HG02884 (cell line): ENCODE data around the gene VEZT.
"Not testable (repeated sequence)": the region's sequence is repeated elsewhere in the genome, so short reads cannot be mapped to it uniquely, and the experiment has no call there.

Source experiments
- ATAC-seq: cut with Tn5 transposase; IDR thresholded peaks from one replicate; pipeline ENCODE4 v1.9.1; 2021; ENCODE audit warnings: mild to moderate bottlenecking, moderate library complexity; ENCODE audit not compliant: unreplicated experiment

Gene VEZT

GRCh38 chr12:95318071-95318545 lies 100.5 kb downstream of the VEZT start:
- ATAC-seq, result no peak

DNA sequence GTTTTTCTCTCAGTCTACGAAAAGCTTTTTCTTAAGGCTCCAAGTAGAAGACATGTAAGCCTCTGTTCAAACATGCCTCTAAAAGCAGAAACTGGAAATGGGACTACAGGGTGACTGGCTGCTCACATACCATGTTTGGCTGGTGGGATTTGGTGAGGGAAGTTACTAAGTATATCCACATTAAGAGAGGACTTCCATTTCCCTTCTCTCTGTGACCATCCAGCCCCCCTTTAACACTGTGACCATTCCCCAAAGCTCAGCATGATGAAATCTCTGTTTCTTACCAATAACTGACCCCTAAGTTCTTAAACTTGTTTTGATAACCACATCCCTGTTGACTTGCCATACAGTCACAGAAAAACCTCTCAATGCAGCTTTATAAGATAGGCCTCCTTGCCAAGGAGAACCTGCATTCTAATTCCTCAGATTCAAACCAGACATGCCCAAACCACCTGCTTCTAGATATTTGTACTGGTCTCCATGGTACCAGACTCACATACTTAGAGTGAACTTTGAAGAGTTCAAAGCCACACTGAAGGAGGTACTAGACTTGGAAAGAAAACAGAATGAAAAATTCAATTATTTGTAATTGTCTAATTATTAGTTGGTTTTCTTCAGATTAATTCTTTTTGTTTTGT lies 102.2 kb downstream of the VEZT start:
- ATAC-seq, result no peak

DNA sequence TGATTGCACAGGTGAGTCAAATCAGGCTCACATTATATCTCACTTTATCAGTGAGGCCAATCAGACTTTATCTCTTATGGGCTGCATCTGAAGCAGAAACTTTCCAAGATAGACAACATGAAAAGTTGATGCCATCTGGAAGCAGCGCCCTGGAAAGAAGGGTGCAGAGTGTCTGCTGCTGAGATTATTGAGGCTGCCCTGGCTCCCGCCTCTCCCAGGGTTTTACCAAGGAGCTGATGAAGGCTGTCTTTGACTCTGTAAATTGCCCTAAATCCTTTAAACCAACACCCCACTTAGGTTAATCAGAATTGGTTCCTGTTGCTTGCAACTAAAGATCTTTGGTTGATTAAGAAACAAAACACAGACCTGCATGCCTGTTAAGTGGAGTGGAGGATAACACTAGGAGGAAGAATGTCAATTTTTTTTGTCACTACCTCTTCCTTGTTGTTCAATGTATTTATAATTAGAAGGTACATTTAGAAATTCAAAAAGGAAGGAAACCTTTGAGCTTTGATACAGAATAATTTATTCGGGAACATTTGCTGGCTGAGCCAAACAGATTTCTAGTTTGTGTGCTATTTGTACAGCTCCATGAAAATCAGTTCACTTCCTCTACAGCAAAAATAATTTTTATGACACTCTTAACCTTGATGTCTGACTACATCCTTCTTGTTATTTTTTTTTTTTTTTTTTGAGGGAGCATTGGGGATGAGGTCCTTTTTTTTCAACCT lies 104.1 kb downstream of the VEZT start:
- no peak for ATAC-seq

GRCh38 chr12:95322326-95322725 lies 104.7 kb downstream of the VEZT start:
- ATAC-seq, result no peak

GRCh38 chr12:95323212-95323611 lies 105.6 kb downstream of the VEZT start:
- no peak for ATAC-seq

GRCh38 chr12:95324246-95324645 lies 106.6 kb downstream of the VEZT start:
- ATAC-seq, result not testable (repeated sequence)

- ATAC-seq, result no peak
These were observed 107.9 kb downstream of the VEZT start for GRCh38 chr12:95325501-95325900.

- no peak for ATAC-seq
These were observed 108.8 kb downstream of the VEZT start for GRCh38 chr12:95326445-95326844.

DNA sequence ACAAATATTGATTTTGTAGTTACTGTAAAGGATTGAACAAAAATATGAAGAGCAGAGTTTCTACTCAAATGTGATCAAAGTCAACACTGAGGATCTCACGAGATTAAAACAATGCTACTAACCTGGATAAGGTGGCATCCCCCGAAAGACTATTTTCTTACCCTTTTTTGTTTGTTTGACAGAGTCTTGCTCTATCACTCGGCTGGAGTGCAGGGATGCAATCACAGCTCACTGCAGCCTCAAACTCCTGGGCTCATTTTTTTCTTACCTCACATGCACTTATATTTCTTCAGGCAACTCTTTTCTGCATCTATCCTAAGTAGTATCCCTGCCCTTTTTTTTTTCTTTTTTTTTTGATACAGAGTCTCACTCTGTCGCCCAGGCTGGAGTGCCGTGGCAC lies 109.2 kb downstream of the VEZT start:
- ATAC-seq, result no peak

GRCh38 chr12:95328708-95329107 lies 111.1 kb downstream of the VEZT start:
- no peak for ATAC-seq

DNA sequence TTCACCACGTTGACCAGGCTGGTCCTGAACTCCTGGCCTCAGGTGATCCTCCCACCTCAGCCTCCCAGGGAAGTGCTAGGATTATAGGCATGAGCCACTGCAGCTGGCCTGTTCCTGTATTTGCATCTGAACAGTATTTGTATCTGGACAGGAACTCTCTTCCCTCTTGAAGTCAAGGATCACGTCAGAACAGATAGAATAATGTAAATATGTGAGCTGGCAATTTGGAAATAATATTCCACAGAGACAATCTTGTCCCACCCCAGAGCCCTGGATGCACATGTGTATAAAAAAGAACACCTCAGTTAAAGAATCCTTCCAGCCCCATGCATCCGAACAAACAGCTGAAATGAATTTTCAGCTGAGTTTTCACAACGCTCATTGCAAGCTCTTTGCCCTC lies 118.3 kb downstream of the VEZT start:
- ATAC-seq, result no peak

- ATAC-seq, result no peak
These were observed 118.9 kb downstream of the VEZT start for GRCh38 chr12:95336387-95337067.

GRCh38 chr12:95337146-95337545 lies 119.5 kb downstream of the VEZT start:
- no peak for ATAC-seq

DNA sequence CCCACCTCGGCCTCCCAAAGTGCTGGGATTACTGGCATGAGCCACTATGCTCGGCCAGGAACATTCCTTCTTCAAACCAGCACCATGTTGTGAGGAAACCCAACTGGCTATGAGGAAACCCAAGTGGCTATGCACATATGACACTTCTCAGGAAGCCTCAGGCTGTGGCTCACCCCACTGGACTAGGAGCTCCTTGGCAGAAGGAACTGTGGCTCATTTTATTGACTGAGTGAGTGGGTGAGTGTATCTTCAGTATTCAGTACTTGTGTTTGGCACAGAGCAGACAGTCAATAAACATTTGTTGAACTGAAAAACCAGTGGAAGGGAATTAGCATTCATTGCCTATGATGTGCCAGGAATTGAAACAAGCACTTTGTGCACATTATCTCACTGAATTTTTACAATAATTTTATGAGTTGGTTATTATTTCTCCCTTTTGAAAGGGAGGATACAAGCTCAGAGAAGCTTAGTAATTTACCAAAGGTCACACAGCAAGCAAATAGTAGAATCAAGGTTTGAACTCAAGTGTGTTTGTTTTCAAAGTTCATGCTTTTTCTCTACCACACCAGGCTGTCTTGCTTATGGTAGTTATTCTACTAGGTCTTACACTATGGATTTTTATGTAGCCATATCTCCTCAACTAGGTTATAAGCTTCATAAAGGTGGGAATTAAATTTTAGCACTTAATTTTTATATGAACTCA lies 121.6 kb downstream of the VEZT start:
- no peak for ATAC-seq

DNA sequence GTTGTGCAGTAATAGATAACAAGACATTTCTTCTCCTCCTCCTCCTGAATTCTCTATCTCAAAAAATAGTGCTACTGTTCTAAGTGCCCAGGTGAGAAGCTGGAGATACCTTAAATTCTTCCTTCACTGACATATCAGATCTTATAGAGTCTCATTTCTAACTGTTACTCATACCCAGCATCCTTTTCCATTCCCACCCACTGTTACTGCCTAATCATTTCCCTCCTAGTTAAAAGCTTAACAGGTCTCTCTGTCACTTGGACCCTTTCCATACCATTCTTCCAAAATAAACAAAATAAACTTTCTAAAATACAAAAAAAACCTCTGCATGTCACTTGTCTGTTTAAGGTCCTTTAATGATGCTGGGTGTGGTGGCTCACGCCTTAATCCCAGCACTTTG lies 124.4 kb downstream of the VEZT start:
- ATAC-seq, result no peak

DNA sequence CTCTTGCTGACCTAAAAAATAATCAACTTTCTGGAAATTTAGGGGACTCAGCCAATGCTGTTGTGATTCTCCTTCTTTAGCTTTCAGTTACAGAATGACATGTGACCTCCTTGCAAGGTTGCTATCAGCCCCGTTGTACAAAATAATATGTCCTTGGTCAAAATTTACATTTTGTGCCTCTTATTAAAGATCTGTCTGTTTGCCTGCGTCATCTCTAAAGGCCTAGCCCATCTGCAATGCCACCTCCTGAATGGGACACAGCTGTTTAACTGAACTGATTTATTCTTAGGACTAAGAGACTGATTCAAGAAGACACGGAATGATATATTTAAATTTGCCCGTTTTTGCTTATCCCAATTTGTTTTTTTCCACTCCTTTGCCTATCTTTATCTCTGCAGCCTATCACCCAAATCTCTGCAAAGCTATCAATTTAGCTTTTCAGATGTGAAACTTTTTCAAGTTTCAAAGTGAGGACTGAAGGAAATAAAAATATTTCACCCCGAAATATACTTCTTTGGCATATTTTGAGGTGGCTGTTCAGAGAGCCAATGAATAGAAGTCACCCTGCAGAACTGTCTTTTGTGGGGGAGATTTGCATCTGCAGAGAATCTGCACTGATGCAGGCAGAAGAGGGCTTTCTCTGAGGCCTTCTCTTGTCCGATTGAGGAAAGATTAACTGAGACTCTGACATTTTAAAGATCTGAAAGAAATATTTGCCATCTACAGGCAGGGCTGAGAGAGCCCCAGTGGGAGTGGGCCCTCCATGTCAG lies 126.0 kb downstream of the VEZT start:
- no peak for ATAC-seq

- ATAC-seq, result no peak
These were observed 131.7 kb downstream of the VEZT start for GRCh38 chr12:95349291-95349690.

GRCh38 chr12:95351748-95352147 lies 134.1 kb downstream of the VEZT start:
- no peak for ATAC-seq
